SJCRH30 (cell line): Measurements from ENCODE around the gene KRTAP1-3. TPM values are rescaled to one million over a fixed set of nuclear protein-coding genes. Genes with fewer than 3 reads are reported as not detected.
"Not testable (repeated sequence)": the region's sequence is repeated elsewhere in the genome, so short reads cannot be mapped to it uniquely, and the experiment has no call there.

Experiments
- DNase-seq, 2 experiments: peaks; one replicate each; pipeline ENCODE4 v3.0.0-alpha.2; 2015 to 2020
- H3K27ac ChIP-seq: fragments of 250-450 bp; sonication (Bioruptor Pico); 2 replicates; pipeline ENCODE4 v1.5.1; 2020; ENCODE audit warnings: mild to moderate bottlenecking, moderate library complexity
- H3K27me3 ChIP-seq: fragments of 250-450 bp; sonication (Bioruptor Pico); 2 replicates; pipeline ENCODE4 v1.5.1; 2020; ENCODE audit warnings: mild to moderate bottlenecking, moderate library complexity
- H3K36me3 ChIP-seq: fragments of 250-450 bp; sonication (Bioruptor Pico); 2 replicates; pipeline ENCODE4 v1.5.1; 2020; ENCODE audit warnings: mild to moderate bottlenecking, moderate library complexity
- H3K4me1 ChIP-seq: fragments of 250-450 bp; sonication (Bioruptor Pico); 2 replicates; pipeline ENCODE4 v1.5.1; 2020; ENCODE audit warnings: mild to moderate bottlenecking, moderate library complexity
- H3K4me3 ChIP-seq: fragments of 250-450 bp; sonication (Bioruptor Pico); 2 replicates; pipeline ENCODE4 v1.5.1; 2020; ENCODE audit warnings: mild to moderate bottlenecking, moderate library complexity
- H3K9me3 ChIP-seq: fragments of 250-450 bp; sonication (Bioruptor Pico); replicated peaks from 2 replicates; pipeline ENCODE4 v1.5.1; 2020; ENCODE audit warnings: mild to moderate bottlenecking, moderate library complexity
- total RNA-seq: library from RNA; depleted of rRNA; stranded (reverse); fragments of >200 nt; shearing (Covaris generic); gene quantifications from 2 replicates; pipeline ENCODE4 v1.2.3, GENCODE V29; 2014

KRTAP1-3 gene
- total RNA-seq, 1 experiment from 2014 or later, result not detected

GRCh38 chr17:41060052-41060604, 25.5 kb upstream of the KRTAP1-3 start, which contains the start of gene KRTAP2-3:
Gene KRTAP2-3, minus strand, starts transcription at chr17:41060114. Its CDS starts 64 bp downstream, at chr17:41060050.
- H3K4me3 ChIP-seq, result no peak within 1 kb of the TSS
- no peaks in the 10 kb centered on the region for H3K36me3 ChIP-seq
- peak within 1 kb of the TSS; percentile 48 for H3K27ac ChIP-seq
- peaks cover 6% of the 10 kb centered on the region; the same call in 1 of the 2 replicates for H3K9me3 ChIP-seq
- DNase-seq, result peak; percentile 33 to 48
- peaks cover 56% of the 10 kb centered on the region for H3K4me1 ChIP-seq
- H3K27me3 ChIP-seq, result no peaks in the 10 kb centered on the region

DNA sequence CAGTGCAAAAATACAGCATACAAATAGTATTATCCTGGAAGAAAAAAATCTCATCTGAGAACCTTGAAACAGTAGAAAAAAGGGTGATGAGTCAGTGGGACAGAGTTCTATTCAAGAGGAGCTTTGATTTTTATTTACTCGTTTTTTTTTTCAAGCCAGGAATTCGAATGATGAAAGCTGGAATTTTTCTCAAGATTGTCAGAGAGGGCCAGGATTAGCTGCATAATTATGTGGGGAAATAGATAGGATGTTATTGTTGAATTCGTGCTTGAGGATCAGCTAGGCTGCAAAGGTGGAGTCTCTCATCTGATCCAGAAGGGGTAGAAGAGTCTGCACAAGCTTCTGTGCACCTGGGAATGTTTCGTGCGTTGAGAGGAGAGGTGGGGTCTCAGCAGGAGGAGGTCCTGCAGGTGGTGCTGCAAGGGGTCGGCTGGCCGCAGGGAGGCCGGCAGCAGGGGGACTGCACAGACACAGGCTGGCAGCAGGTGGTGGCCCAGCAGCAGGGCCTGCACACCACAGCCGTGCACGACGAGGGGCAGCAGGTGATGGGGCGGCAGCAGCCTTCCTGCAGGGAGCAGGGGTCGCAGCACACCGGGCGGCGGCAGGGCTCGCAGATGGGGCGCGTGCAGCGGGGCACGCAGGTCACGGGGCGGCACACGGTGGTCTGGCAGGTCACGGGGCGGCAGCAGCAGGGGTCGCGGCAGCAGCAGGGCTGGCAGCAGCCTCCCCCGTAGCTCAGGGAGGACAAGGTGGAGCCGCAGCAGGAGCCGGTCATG, 24.8 kb upstream of the KRTAP1-3 start:
- not testable (repeated sequence) for H3K27me3 ChIP-seq, H3K9me3 ChIP-seq, H3K36me3 ChIP-seq, H3K4me3 ChIP-seq
- H3K27ac ChIP-seq, result peak overlapping the region; percentile 48
- peaks cover 50% of the 10 kb centered on the region for H3K4me1 ChIP-seq
- peak; percentile 9 to 30 for DNase-seq

DNA sequence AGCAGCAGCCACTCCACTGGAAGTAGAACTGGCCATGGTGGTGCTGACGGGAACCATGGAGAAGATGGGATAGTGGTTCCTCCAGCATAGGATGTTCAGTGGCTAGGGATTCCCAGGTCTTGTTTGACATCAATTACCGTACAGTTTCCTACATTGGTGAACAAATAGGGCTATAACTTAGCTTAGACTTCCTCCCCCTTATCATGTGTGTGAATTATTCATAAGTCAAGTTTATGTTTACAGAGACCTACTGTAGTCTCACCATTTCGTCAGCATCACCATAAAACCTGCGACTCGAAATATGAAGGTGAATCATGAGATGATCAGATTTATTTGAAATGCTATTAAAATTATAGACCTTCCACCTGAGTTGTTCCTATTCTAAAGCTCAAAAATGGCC, 24.1 kb upstream of the KRTAP1-3 start:
- H3K27ac ChIP-seq, result no peak overlapping the region
- no peak for DNase-seq

DNA sequence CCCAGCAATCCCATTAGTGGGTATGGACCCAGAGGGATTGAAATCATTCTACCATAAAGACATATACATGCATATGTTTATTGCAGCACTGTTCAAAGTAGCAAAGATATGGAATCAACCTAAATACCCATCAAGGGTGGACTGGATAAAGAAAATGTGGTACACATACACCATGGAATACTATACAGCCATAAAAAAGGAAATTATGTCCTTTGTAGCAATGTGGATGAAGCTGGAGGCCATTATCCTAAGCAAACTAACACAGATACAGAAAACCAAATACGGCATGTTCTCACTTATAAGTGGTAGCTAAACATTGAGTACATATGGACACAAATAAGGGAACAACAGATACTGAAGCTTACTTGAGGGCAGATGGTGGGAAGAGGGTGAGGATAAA, 22.9 kb upstream of the KRTAP1-3 start:
- Histone ChIP-seq H3K36me3 (no peaks in the 10 kb centered on the region), H3K9me3 (peaks cover 6% of the 10 kb centered on the region; the same call in 1 of the 2 replicates), H3K27me3 (no peaks in the 10 kb centered on the region), H3K4me3 (no peak overlapping the region), H3K27ac (no peak overlapping the region), H3K4me1 (peaks cover 36% of the 10 kb centered on the region)
- no peak for DNase-seq

More for the DNA sequence above, 24.1 kb upstream of the KRTAP1-3 start:
- Histone ChIP-seq H3K4me3 (no peak overlapping the region), H3K36me3 (no peaks in the 10 kb centered on the region), H3K27me3 (no peaks in the 10 kb centered on the region), H3K4me1 (peaks cover 42% of the 10 kb centered on the region), H3K9me3 (peaks cover 6% of the 10 kb centered on the region; the same call in 1 of the 2 replicates)

GRCh38 chr17:41055130-41055529, 20.5 kb upstream of the KRTAP1-3 start, which contains the start of gene KRTAP2-2:
Gene KRTAP2-2, minus strand, starts transcription at chr17:41055230. Its CDS starts 19 bp downstream, at chr17:41055211.
- not testable (repeated sequence) for H3K4me3 ChIP-seq, DNase-seq, H3K27me3 ChIP-seq, H3K27ac ChIP-seq, H3K36me3 ChIP-seq, H3K9me3 ChIP-seq
- H3K4me1 ChIP-seq, result peaks cover 14% of the 10 kb centered on the region

DNA sequence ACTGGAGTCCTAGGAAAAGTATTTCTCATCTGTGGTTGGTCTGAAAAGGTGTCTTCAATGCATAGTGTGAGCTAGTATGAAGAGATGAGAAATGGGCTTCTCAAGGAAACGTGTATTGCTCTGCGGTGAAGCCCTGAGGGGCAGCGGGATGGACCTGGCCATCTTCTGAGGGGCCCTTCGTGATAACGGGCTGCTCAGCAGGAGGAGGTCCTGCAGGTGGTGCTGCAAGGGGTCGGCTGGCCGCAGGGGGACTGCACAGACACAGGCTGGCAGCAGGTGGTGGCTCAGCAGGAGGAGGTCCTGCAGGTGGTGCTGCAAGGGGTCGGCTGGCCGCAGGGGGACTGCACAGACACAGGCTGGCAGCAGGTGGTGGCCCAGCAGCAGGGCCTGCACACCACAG, 19.9 kb upstream of the KRTAP1-3 start:
- H3K36me3 ChIP-seq, H3K9me3 ChIP-seq, H3K27me3 ChIP-seq, H3K27ac ChIP-seq, DNase-seq, H3K4me3 ChIP-seq: not testable (repeated sequence)
- H3K4me1 ChIP-seq, result peaks cover 11% of the 10 kb centered on the region

DNA sequence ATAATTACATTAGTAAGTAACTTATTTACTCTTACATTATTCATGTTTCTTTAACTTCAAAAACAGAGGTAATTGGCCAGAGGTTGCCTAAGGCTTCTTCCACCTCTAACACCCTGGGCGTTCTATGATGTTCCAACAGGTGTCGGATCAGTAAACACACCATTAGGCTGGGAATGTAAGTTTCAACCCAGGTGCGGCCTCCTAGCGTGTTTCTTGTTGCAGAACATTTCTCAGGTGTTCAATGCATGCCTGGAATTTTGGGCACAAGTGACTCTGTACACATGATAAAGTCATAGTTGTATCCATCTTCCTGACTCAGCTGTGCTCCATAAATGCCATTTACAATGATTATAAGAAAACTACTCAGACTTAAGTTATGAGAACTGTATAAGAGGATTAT, 19.4 kb upstream of the KRTAP1-3 start:
- no peak for DNase-seq
- no peak overlapping the region for H3K27ac ChIP-seq
- no peak overlapping the region for H3K4me3 ChIP-seq
- H3K27me3 ChIP-seq, result no peaks in the 10 kb centered on the region
- H3K9me3 ChIP-seq, result peaks cover 6% of the 10 kb centered on the region; the same call in 1 of the 2 replicates
- H3K4me1 ChIP-seq, result peaks cover 9% of the 10 kb centered on the region
- H3K36me3 ChIP-seq, result no peaks in the 10 kb centered on the region

- H3K4me3 ChIP-seq, result no peak overlapping the region
- H3K27me3 ChIP-seq, result no peaks in the 10 kb centered on the region
- peaks cover 3% of the 10 kb centered on the region; the same call in 1 of the 2 replicates for H3K9me3 ChIP-seq
- DNase-seq, result no peak
- H3K4me1 ChIP-seq, result peaks cover 6% of the 10 kb centered on the region
- no peak overlapping the region for H3K27ac ChIP-seq
- no peaks in the 10 kb centered on the region for H3K36me3 ChIP-seq
These were observed 17.9 kb upstream of the KRTAP1-3 start for GRCh38 chr17:41052566-41052965.

- Histone ChIP-seq H3K36me3 (no peaks in the 10 kb centered on the region), H3K4me1 (peaks cover 3% of the 10 kb centered on the region), H3K27me3 (no peaks in the 10 kb centered on the region), H3K4me3 (no peak overlapping the region), H3K27ac (no peak overlapping the region), H3K9me3 (no peaks in the 10 kb centered on the region)
- no peak for DNase-seq
These were observed 14.4 kb upstream of the KRTAP1-3 start for GRCh38 chr17:41049110-41049509.

DNA sequence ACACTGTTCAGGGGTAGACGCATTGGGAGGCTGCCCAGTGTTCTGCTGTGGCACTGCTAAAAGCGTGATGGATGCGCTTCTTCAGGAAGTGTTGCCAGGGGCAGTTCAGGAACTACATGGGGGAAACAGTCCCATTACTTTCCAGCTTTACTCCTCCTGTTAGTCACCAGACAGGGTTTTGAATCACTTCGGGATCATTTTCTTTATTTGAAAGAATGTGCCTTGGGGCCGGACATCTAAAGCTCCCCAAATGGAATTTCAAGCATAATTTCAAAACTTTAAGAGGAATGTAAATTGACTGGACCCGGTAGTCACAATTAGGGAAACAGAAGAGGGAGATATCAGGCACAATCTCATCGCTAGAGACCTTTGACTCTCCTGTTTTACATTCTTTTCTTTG, 13.8 kb upstream of the KRTAP1-3 start:
- Histone ChIP-seq H3K27ac (no peak overlapping the region), H3K27me3 (no peaks in the 10 kb centered on the region), H3K4me3 (no peak overlapping the region), H3K4me1 (peaks cover 3% of the 10 kb centered on the region), H3K9me3 (no peaks in the 10 kb centered on the region), H3K36me3 (no peaks in the 10 kb centered on the region)
- DNase-seq, result no peak

DNA sequence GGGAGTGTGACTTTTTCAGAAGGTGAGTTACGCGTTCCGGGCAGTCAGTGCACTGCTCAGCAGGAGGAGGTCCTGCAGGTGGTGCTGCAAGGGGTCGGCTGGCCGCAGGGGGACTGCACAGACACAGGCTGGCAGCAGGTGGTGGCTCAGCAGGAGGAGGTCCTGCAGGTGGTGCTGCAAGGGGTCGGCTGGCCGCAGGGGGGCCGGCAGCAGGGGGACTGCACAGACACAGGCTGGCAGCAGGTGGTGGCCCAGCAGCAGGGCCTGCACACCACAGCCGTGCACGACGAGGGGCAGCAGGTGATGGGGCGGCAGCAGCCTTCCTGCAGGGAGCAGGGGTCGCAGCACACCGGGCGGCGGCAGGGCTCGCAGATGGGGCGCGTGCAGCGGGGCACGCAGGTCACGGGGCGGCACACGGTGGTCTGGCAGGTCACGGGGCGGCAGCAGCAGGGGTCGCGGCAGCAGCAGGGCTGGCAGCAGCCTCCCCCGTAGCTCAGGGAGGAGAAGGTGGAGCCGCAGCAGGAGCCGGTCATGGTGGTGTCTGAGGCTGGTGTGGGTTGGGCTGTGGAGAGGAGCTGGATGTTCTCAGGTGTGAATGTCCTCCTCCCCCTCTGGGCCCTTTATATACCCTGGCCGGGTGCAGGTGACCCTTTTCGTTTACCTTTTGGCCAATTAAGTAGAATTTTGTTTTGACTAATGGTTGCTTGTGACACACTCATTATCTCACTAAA, 12.2 kb upstream of the KRTAP1-3 start, which contains the start of gene KRTAP2-1:
Gene KRTAP2-1 (minus strand): TSS at position 582 of the 731 bp plus-strand sequence. CDS start 49 bp downstream, at position 533.
- H3K27ac ChIP-seq, result not testable (repeated sequence)

GRCh38 chr17:41042953-41043352, 8.3 kb upstream of the KRTAP1-3 start:
- Histone ChIP-seq H3K36me3 (no peaks in the 10 kb centered on the region), H3K9me3 (peaks cover 7% of the 10 kb centered on the region; the same call in 1 of the 2 replicates)
- DNase-seq, result no peak

More for the DNA sequence above, 12.2 kb upstream of the KRTAP1-3 start, which contains the start of gene KRTAP2-1:
- H3K4me3 ChIP-seq, H3K36me3 ChIP-seq, H3K9me3 ChIP-seq, H3K4me1 ChIP-seq, DNase-seq, H3K27me3 ChIP-seq: not testable (repeated sequence)

DNA sequence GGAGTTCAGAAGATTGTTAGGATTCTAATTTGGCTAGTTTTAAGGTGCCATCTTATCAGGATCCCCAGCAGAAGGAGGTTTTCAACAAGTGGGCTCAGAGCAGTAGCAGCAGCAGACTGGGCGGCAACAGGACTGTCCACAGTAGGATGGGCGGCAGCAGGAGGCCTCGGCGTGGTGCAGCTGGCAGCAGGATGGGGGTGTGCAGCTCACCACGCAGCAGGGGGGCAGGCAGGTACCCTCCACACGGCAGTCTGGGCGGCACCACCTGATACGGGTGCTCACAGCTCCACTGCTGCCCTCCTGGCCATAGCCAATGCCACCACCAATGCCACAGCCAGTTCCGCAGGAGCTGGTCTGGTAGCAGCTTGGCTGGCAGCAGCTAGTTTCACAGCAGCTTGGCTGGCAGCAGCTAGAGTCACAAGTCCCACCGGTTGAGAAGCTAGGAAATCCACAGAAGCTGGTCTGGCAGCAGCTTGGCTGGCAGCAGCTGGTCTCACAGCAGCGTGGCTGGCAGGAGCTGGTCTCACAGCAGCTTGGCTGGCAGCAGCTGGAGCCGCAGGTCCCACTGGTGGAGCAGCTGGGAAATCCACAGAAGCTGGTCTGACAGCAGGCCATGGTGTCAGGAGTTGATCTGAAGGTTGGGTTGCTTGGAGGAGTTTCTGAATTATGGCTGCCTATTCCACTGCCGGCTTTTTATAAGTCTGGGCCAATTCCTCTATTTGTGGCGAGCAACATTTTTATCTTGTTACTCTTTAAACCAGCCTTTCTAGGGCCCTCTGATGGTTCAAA, 6.3 kb upstream of the KRTAP1-3 start, which contains the start of gene KRTAP1-1:
Gene KRTAP1-1 (minus strand): TSS at position 668 of the 789 bp plus-strand sequence. CDS start 53 bp downstream, at position 615.
- H3K27me3 ChIP-seq, H3K27ac ChIP-seq, H3K9me3 ChIP-seq, H3K4me3 ChIP-seq, H3K4me1 ChIP-seq, H3K36me3 ChIP-seq: not testable (repeated sequence)
- DNase-seq, result peak; percentile 18 to 25

More at GRCh38 chr17:41042953-41043352, 8.3 kb upstream of the KRTAP1-3 start:
- no peaks in the 10 kb centered on the region; the same call in 1 of the 2 replicates for H3K4me1 ChIP-seq
- no peaks in the 10 kb centered on the region for H3K27me3 ChIP-seq
- H3K27ac ChIP-seq, result no peak overlapping the region
- H3K4me3 ChIP-seq, result no peak overlapping the region

DNA sequence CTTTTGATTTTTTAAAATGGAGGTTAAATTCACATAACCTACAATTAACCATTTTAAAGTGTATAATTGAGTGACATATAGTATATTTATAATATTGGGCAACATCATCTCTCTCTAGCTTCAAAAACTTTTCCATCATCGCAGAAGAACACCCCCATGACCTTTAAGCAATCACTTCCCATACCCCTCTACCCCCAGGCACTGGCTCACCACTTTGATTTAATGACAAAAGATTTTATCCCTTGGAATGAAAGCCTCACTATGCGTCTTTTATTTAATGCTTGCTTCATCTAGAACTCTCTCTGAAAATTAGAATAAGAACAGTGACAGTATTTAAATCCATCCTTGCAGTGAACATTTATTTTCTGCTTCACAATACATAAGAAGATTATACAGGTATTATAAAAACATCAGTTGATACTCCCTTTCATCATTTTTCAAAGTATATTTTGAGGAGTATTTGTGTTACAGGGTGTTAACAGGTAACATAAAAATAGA, 3.2 kb upstream of the KRTAP1-3 start:
- Histone ChIP-seq H3K9me3 (peaks cover 2% of the 10 kb centered on the region; the same call in 1 of the 2 replicates), H3K4me3 (no peak overlapping the region), H3K36me3 (no peaks in the 10 kb centered on the region), H3K27me3 (no peaks in the 10 kb centered on the region), H3K27ac (no peak overlapping the region), H3K4me1 (no peaks in the 10 kb centered on the region; the same call in 1 of the 2 replicates)
- no peak for DNase-seq
